Naive thymus-derived CD8-positive, alpha-beta T cell (primary cell): ENCODE measurements around the gene LMO7. TPM values are rescaled to one million over a fixed set of nuclear protein-coding genes. Genes with fewer than 3 reads are reported as not detected.

Experiments
- ATAC-seq, 2 donors: fragments of 150-1000 bp; cut with Tn5 transposase in 1 of 2; sonication (Bioruptor Pico), chemical (Tn5 transposase) in 1 of 2; 1 replicate in 1 of 2; 2 replicates in 1 of 2; pipeline ENCODE4 v1.10.0; 2021; ENCODE audit warnings: mild to moderate bottlenecking in 2 of 2, moderate library complexity in 2 of 2
- POLR2A ChIA-PET: fragments of 350-600 bp; sonication (Branson Sonifier 250); formaldehyde crosslinking; loops from one replicate; lab custom pipeline; 2021; ENCODE audit warnings: antibody characterized with exemption; lab: Charles Lee
- DNase-seq, 10 donors: peaks; one replicate each; pipeline versions ENCODE4 v3.0.0 to v3.0.0-alpha.2; 2020 to 2022
- H3K27ac Mint-ChIP-seq, 10 donors: one replicate each; pipeline ENCODE4 v1.8.0; 2020 to 2022; ENCODE audit warnings: mild to moderate bottlenecking in 10 of 10, mixed read lengths in 10 of 10, moderate library complexity in 4 of 10, inconsistent platforms in 1 of 10
- H3K27me3 Mint-ChIP-seq, 5 donors: one replicate each; pipeline ENCODE4 v1.8.0; 2021 to 2022; ENCODE audit warnings: mixed read lengths in 5 of 5
- H3K36me3 Mint-ChIP-seq, 3 donors: one replicate each; pipeline ENCODE4 v1.8.0; 2020 to 2022; ENCODE audit warnings: mixed read lengths in 3 of 3, mild to moderate bottlenecking in 2 of 3, inconsistent platforms in 1 of 3
- H3K4me1 Mint-ChIP-seq, 4 donors: one replicate each; pipeline ENCODE4 v1.8.0; 2021 to 2022; ENCODE audit warnings: mixed read lengths in 4 of 4
- H3K4me3 Mint-ChIP-seq, 10 donors: one replicate each; pipeline ENCODE4 v1.8.0; 2020 to 2022; ENCODE audit warnings: mild to moderate bottlenecking in 10 of 10, mixed read lengths in 10 of 10, moderate library complexity in 6 of 10, inconsistent platforms in 1 of 10
- H3K9me3 Mint-ChIP-seq, 9 donors: one replicate each; pipeline ENCODE4 v1.8.0; 2020 to 2022; ENCODE audit warnings: mixed read lengths in 9 of 9, mild to moderate bottlenecking in 3 of 9, inconsistent platforms in 1 of 9, moderate library complexity in 1 of 9
- polyA plus RNA-seq, 3 donors: library from polyadenylated mRNA; unstranded; fragments of 300-500 nt; fragmentation: Illumina TruSeq; gene quantifications; one replicate each; pipeline ENCODE4 v1.2.3, GENCODE V29; 2021
- total RNA-seq, 8 experiments: library from RNA in 2 of 8; stranded (reverse) in 2 of 8; gene quantifications; one replicate each; pipeline ENCODE4 v1.2.3 and lab custom pipeline; 2021 to 2026

Gene LMO7
- total and polyA plus RNA-seq, 5 experiments from 2014 or later: 23.0 to 66.1 (median 35.8) TPM

DNA sequence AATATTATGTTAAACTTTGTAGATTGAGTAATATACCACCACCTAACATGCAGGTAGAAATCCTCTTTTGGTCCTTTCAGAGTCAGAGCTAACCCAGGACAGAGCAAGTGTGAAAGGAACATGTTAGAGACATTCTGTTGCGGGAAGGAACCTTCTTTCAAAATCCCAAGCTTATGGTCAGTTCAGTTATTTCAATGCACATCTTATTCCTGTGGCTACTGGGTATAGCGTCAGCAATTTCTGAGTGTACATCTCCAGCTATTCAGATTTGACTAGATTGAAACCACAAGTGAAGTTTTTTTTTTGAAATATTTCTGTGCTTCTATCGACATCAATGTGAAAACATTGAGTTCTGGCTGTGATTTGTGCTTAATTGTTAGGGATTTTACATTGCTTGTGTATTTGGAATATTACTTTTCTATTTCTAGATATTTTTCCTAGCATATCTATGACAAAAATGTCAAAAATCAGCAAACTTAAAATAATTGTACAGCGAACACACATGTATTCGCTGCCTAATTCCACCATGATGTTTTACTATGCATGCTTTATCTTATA, 165.3 kb downstream of the LMO7 start:
- ATAC-seq (no peak), DNase-seq (no peak)
- Mint-ChIP-seq H3K4me1 (peaks cover 16 to 38% (median 28%) of the 10 kb centered on the region in 4 donors), H3K27ac (peak overlapping the region in 7 of 10 donors; percentile 4 to 92 (median 76)), H3K4me3 (peak overlapping the region in 1 of 10 donors; percentile 46), H3K36me3 (peaks cover 13 to 65% (median 48%) of the 10 kb centered on the region in 3 donors), H3K9me3 (no peaks in the 10 kb centered on the region), H3K27me3 (no peaks in the 10 kb centered on the region)
- POLR2A ChIA-PET: interaction anchor here (0.6 to 4.1 kb wide), 2 partner anchors 39 to 1188 kb away, joined by 3 to 39 read pairs; no protein-coding TSS in a partner anchor

GRCh38 chr13:75802161-75802560, 166.0 kb downstream of the LMO7 start:
- POLR2A ChIA-PET: interaction anchor here (0.6 to 4.1 kb wide), 2 partner anchors 40 to 1187 kb away, joined by 3 to 39 read pairs; no protein-coding TSS in a partner anchor

GRCh38 chr13:75803164-75803611, 167.1 kb downstream of the LMO7 start:
- peak in 8 of 10 donors; percentile 3 to 66 (median 32) for DNase-seq
- Mint-ChIP-seq H3K27me3 (no peaks in the 10 kb centered on the region), H3K4me3 (peak overlapping the region; percentile 20 to 77 (median 52)), H3K9me3 (no peaks in the 10 kb centered on the region), H3K4me1 (peaks cover 14 to 38% (median 28%) of the 10 kb centered on the region in 4 donors), H3K27ac (peak overlapping the region; percentile 54 to 92 (median 88)), H3K36me3 (peaks cover 13 to 60% (median 44%) of the 10 kb centered on the region in 3 donors)
- peak; percentile 100 for ATAC-seq
- POLR2A ChIA-PET: interaction anchor here (0.6 to 4.1 kb wide), 6 partner anchors 13 to 1189 kb away, joined by 3 to 39 read pairs (median 4); partner anchors contain the start of gene CLN5

More at GRCh38 chr13:75802161-75802560, 166.0 kb downstream of the LMO7 start:
- ATAC-seq (no peak), DNase-seq (peak in 1 of 10 donors; percentile 9)
- Mint-ChIP-seq H3K4me3 (peak overlapping the region in 8 of 10 donors; percentile 24 to 77 (median 56)), H3K27ac (peak overlapping the region; percentile 54 to 92 (median 88)), H3K36me3 (peaks cover 8 to 62% (median 46%) of the 10 kb centered on the region in 3 donors), H3K27me3 (no peaks in the 10 kb centered on the region), H3K4me1 (peaks cover 16 to 38% (median 28%) of the 10 kb centered on the region in 4 donors), H3K9me3 (no peaks in the 10 kb centered on the region)

DNA sequence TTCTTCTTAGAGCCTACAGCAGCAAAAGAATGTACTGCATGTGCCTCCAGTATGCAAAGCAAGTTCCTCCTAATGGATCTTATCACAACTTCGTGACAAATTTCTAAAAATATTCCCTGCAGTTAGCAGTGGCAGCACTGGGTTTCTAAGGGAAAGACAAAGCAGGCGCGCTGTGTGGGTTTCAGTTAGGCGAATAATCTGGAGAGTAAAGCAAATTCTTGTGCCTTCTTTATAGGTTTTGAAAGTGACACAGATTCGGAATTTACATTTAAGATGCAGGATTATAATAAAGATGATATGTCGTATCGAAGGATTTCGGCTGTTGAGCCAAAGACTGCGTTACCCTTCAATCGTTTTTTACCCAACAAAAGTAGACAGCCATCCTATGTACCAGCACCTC, 167.9 kb downstream of the LMO7 start:
- POLR2A ChIA-PET: interaction anchor here (4.1 kb wide), 1 partner anchor 42 kb away, joined by 39 read pairs; no protein-coding TSS in a partner anchor
- no peaks in the 10 kb centered on the region for H3K27me3 Mint-ChIP-seq
- peak overlapping the region in 1 of 10 donors; percentile 57 for H3K4me3 Mint-ChIP-seq
- DNase-seq (no peak), ATAC-seq (no peak)
- peaks cover 13 to 58% (median 46%) of the 10 kb centered on the region in 3 donors for H3K36me3 Mint-ChIP-seq
- peaks cover 14 to 43% (median 28%) of the 10 kb centered on the region in 4 donors for H3K4me1 Mint-ChIP-seq
- H3K27ac Mint-ChIP-seq: peak overlapping the region in 5 of 10 donors; percentile 13 to 92 (median 87)
- H3K9me3 Mint-ChIP-seq: no peaks in the 10 kb centered on the region

DNA sequence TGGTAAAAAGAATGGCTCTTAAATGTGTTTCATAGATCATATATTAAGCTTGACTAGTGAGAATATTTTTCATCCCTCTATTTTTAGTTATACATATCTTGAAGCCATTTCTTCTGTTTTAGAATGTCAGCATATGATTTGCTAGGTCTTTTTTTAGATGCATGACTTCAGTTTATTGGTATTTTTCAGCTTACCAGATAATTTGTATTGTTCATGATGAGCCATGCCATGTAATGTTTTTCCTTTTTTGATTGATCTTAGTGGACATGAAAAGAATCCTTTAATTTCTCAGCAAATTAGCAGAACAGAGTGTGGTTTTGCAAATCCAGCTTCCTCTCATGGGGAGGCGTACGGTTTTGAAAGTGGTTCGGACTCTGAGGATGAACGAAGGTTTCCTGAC, 168.5 kb downstream of the LMO7 start:
- H3K36me3 Mint-ChIP-seq: peaks cover 13 to 55% (median 46%) of the 10 kb centered on the region in 3 donors
- peaks cover 14 to 44% (median 28%) of the 10 kb centered on the region in 4 donors for H3K4me1 Mint-ChIP-seq
- ATAC-seq: no peak
- H3K27ac Mint-ChIP-seq: peak overlapping the region in 1 of 10 donors; percentile 7
- H3K9me3 Mint-ChIP-seq: no peaks in the 10 kb centered on the region
- POLR2A ChIA-PET: interaction anchor here (4.1 kb wide), 1 partner anchor 43 kb away, joined by 39 read pairs; no protein-coding TSS in a partner anchor
- H3K27me3 Mint-ChIP-seq: no peaks in the 10 kb centered on the region
- no peak overlapping the region for H3K4me3 Mint-ChIP-seq
- DNase-seq: no peak

- Mint-ChIP-seq H3K36me3 (peaks cover 13 to 49% (median 44%) of the 10 kb centered on the region in 3 donors), H3K4me1 (peaks cover 12 to 38% (median 25%) of the 10 kb centered on the region in 4 donors), H3K4me3 (no peak overlapping the region), H3K9me3 (no peaks in the 10 kb centered on the region), H3K27ac (peak overlapping the region in 1 of 10 donors; percentile 74), H3K27me3 (no peaks in the 10 kb centered on the region)
- ATAC-seq (no peak), DNase-seq (no peak)
- POLR2A ChIA-PET: interaction anchor here (0.7 kb wide), 1 partner anchor 41 kb away, joined by 3 read pairs; no protein-coding TSS in a partner anchor
Observed at GRCh38 chr13:75806117-75806516, 170.0 kb downstream of the LMO7 start.

DNA sequence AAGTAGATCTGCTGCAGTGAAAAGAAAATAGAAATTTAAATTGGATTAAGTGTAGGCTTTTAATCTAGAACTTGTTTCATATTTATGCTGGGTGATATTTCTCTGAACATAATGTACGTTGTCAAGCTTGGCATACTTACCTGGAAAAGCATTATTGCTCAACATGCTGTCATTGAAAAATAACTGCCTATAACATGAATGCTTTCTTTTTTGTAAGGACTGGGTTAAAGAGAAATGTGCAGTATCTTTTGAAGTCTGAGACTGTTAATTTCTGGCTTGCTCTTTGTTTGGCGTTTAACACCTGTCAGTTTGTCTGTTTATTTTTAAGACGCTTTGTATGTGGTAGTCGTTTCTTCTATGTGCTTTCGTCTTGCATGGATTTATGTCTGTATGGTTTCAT, 175.2 kb downstream of the LMO7 start:
- POLR2A ChIA-PET: no interaction called here
- no peak overlapping the region for H3K27ac Mint-ChIP-seq
- no peak for DNase-seq

DNA sequence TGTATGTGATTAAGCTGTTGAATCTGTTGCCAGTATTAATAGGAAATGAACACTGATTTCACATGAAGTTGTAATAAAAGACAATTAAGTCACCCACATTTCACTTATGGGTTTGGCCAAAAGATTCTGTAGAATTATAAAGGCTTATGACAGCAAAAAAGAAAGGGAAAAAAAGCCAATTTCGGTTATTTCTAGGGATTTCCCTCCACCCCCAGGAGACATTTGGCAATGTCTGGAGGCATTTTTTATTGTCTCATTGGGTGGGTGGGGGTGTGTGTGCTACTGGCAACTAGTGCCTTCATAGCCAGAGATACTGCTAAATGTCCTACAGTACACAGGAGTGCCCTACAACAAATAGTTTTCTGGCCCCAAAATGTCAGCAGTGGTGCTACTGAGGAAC, 175.7 kb downstream of the LMO7 start:
- POLR2A ChIA-PET: no interaction called here
- no peak overlapping the region for H3K27ac Mint-ChIP-seq

More for the DNA sequence above, 175.2 kb downstream of the LMO7 start:
- Mint-ChIP-seq H3K4me3 (no peak overlapping the region), H3K9me3 (no peaks in the 10 kb centered on the region), H3K27me3 (no peaks in the 10 kb centered on the region), H3K4me1 (peaks cover 0 to 6% (median 2%) of the 10 kb centered on the region in 4 donors), H3K36me3 (peaks cover 5 to 23% (median 19%) of the 10 kb centered on the region in 3 donors)
- no peak for ATAC-seq

DNA sequence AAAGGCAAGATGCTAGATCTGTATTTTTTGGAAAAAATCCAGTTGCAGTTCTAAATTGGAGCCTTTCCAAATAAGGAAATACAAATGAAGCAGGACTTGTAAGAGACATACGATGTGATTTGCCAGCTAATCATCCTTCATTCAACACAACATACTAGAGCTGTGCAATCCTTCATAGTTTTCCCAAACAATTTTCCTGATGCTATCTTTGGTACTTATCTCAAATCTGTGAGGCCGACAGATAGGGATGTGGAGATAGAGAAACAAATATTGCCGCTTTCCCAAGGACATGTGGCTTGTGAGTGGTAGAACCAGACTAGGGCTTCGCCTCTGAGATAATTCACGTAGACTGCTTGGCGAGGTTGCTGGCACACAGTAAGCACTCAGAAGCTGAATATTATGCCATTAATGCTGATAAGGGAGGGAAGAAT, 176.6 kb downstream of the LMO7 start:
- Mint-ChIP-seq H3K4me1 (peaks cover 0 to 6% (median 1%) of the 10 kb centered on the region in 4 donors), H3K27me3 (no peaks in the 10 kb centered on the region), H3K27ac (peak overlapping the region in 1 of 10 donors; percentile 19), H3K4me3 (no peak overlapping the region), H3K36me3 (peaks cover 0 to 13% (median 8%) of the 10 kb centered on the region in 3 donors), H3K9me3 (no peaks in the 10 kb centered on the region)
- ATAC-seq (no peak), DNase-seq (no peak)
- POLR2A ChIA-PET: no interaction called here

More for the DNA sequence above, 175.7 kb downstream of the LMO7 start:
- Mint-ChIP-seq H3K4me1 (peaks cover 0 to 6% (median 1%) of the 10 kb centered on the region in 4 donors), H3K4me3 (no peak overlapping the region), H3K27me3 (no peaks in the 10 kb centered on the region), H3K36me3 (peaks cover 5 to 19% (median 15%) of the 10 kb centered on the region in 3 donors), H3K9me3 (no peaks in the 10 kb centered on the region)
- no peak for DNase-seq
- no peak for ATAC-seq

- no peak for DNase-seq
- peaks cover 0 to 10% (median 6%) of the 10 kb centered on the region in 3 donors for H3K36me3 Mint-ChIP-seq
- POLR2A ChIA-PET: no interaction called here
- H3K9me3 Mint-ChIP-seq: no peaks in the 10 kb centered on the region
- H3K27me3 Mint-ChIP-seq: no peaks in the 10 kb centered on the region
- peak overlapping the region in 2 of 10 donors; percentile 22 to 30 for H3K27ac Mint-ChIP-seq
- no peak overlapping the region for H3K4me3 Mint-ChIP-seq
- ATAC-seq: no peak
- peaks cover 0 to 6% (median 1%) of the 10 kb centered on the region in 4 donors for H3K4me1 Mint-ChIP-seq
Observed at GRCh38 chr13:75813323-75813722, 177.2 kb downstream of the LMO7 start.

DNA sequence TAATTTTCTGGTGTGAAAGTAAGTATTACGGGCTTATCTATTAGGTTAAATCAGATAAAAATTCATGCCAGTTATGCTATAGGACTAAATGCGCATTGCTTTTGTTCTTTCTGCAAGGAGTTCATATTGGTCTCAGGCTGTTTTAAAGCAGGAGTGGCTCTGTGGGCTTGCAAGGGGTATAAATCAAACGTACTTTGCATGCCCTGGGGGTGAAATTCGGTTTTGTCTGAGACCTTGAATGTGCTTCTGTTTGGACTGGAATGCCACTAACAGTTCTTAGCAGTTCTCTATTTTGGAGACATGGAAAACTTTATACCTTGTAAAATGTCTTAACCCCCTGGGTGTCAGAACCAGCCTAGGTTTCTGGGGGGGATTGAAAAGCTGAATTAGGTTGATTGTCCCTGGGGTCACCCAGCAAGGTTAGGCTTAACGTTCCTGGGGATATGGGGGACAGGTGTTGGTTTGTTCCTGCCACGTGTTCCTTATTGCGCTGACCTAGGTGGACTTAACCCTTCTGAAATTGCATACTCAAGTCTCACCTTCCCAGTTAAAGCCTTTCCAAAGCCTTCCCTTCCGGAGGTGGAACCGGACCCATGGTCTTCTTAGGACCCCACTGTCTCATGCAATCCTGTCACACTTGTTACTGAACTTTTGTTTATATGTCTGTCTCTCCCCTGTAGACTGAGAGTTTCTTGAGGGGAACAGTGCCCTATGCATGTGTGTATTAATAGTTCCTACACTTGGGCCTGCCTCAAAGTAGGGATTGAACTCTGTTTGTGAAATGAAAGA, 182.2 kb downstream of the LMO7 start:
- Mint-ChIP-seq H3K36me3 (peaks cover 3 to 36% (median 28%) of the 10 kb centered on the region in 3 donors), H3K4me3 (no peak overlapping the region), H3K4me1 (no peaks in the 10 kb centered on the region), H3K27ac (peak overlapping the region in 1 of 10 donors; percentile 5), H3K27me3 (no peaks in the 10 kb centered on the region), H3K9me3 (no peaks in the 10 kb centered on the region)
- POLR2A ChIA-PET: no interaction called here
- ATAC-seq (no peak), DNase-seq (no peak)

DNA sequence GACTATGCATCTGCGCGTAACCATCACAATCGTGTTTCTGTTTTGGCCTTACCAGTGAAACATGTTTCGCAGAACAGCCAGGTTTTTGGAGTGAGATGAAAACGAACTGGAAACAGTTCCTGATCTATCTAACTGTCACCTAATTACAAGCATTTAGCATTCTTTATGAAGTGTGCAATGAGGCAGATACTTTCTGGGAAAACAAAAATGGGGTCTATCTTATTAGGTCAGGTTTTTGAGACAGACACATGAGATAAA, 182.8 kb downstream of the LMO7 start:
- Mint-ChIP-seq H3K4me1 (no peaks in the 10 kb centered on the region), H3K27me3 (no peaks in the 10 kb centered on the region), H3K36me3 (peaks cover 3 to 42% (median 33%) of the 10 kb centered on the region in 3 donors), H3K4me3 (no peak overlapping the region), H3K9me3 (no peaks in the 10 kb centered on the region), H3K27ac (peak overlapping the region in 1 of 10 donors; percentile 5)
- POLR2A ChIA-PET: no interaction called here
- ATAC-seq (no peak), DNase-seq (no peak)
